ENCODE results near the gene EIF4B. TPM values are rescaled to one million over a fixed set of nuclear protein-coding genes. Genes with fewer than 3 reads are reported as not detected.

EIF4B gene
- total RNA-seq, 1 experiment from 2014 or later, result 713 TPM

GRCh38 chr12:53046655-53047220 lies 40.5 kb downstream of the EIF4B start:
- no peak overlapping the region for H4K8ac ChIP-seq (replicated peaks; ENCODE audit: insufficient read length, low read depth, low read length)
- no peak overlapping the region for H3K4ac ChIP-seq (ENCODE audit: low read depth, low read length)
- no peaks in the 10 kb centered on the region for H4K20me1 ChIP-seq (ENCODE audit: control insufficient read depth, insufficient read depth, insufficient read length)
- H4K91ac ChIP-seq (ENCODE audit: insufficient read length, low read depth, low read length), result no peak overlapping the region
- H2AK5ac ChIP-seq (ENCODE audit: insufficient read length, low read length), result no peak overlapping the region
- Mint-ChIP-seq H3K4me1 (peaks cover 73 to 81% of the 10 kb centered on the region in 2 experiments), H3K27ac (peak overlapping the region in 2 of 3 experiments; percentile 31 to 97; a peak in 6 of 7 replicates), H3K4me3 (peak overlapping the region; percentile 86 to 92), H3K36me3 (ENCODE audit: insufficient read depth in 1 of 3, low read depth in 3 of 3) (peaks cover under 1 to 10% (median 2%) of the 10 kb centered on the region in 3 experiments; a peak in 5 of 7 replicates), H3K9me3 (no peaks in the 10 kb centered on the region; a peak in 1 of 5 replicates), H3K27me3 (ENCODE audit: low read depth) (peaks cover 37% of the 10 kb centered on the region)
- H3K4me1 ChIP-seq (ENCODE audit: insufficient read depth, low read length), result peaks cover 31% of the 10 kb centered on the region; the same call in 1 of the 2 replicates
- no peak overlapping the region for H2BK12ac ChIP-seq (ENCODE audit: insufficient read length, low read depth, low read length)
- no peak for TF ChIP-seq CTCF (conservative IDR thresholded peaks at IDR 0.05)
- no peak overlapping the region for H2BK120ac ChIP-seq (ENCODE audit: low read depth, low read length, poor library complexity, severe bottlenecking)
- peak overlapping the region; percentile 80; the same call in 1 of the 2 replicates for H3K14ac ChIP-seq (ENCODE audit: insufficient read depth, low read length)
- WGBS (ENCODE audit: extremely low coverage, insufficient read length, low lambda C conversion rate), result no CpG with 5 or more reads among the region's 44 CpGs
- no peaks in the 10 kb centered on the region for H3K79me1 ChIP-seq (ENCODE audit: insufficient read depth, low read depth, low read length, poor library complexity, severe bottlenecking)
- peak; percentile 72 for DNase-seq
- H3K79me2 ChIP-seq (ENCODE audit: insufficient read depth, low read length), result no peaks in the 10 kb centered on the region
- H3K27me3 ChIP-seq (ENCODE audit: insufficient read depth, low read length), result peaks cover 5% of the 10 kb centered on the region; the same call in 1 of the 2 replicates
- no peak overlapping the region for H3T11ph ChIP-seq (ENCODE audit: low read length)
- no peak overlapping the region for H4K5ac ChIP-seq (ENCODE audit: insufficient read length, low read depth, low read length)
- H3K27ac ChIP-seq (ENCODE audit: insufficient read length, low read depth, low read length), result no peak overlapping the region
- H3K4me2 ChIP-seq (ENCODE audit: insufficient read depth, insufficient read length, low read length), result peak overlapping the region; percentile 74
- H3K9ac ChIP-seq (ENCODE audit: extremely low read depth, insufficient read length, low read length), result peak overlapping the region; percentile 68
- H2BK15ac ChIP-seq (ENCODE audit: low read depth, low read length), result no peak overlapping the region
- H3K56ac ChIP-seq (ENCODE audit: insufficient read length, low read depth, low read length), result no peak overlapping the region
- no peaks in the 10 kb centered on the region for H3K9me3 ChIP-seq (ENCODE audit: control insufficient read depth, low read depth, low read length)
- no peak overlapping the region for H2BK20ac ChIP-seq (ENCODE audit: low read depth, low read length, poor library complexity, severe bottlenecking)
- H3K23me2 ChIP-seq (ENCODE audit: insufficient read length, low read depth, low read length, poor library complexity, severe bottlenecking), result peaks cover 15% of the 10 kb centered on the region
- no peak overlapping the region for H2BK5ac ChIP-seq (ENCODE audit: insufficient read length, low read length)
- H3K18ac ChIP-seq (ENCODE audit: insufficient read length, low read depth, low read length), result peak overlapping the region; percentile 81
- no peak overlapping the region for H2AFZ ChIP-seq (ENCODE audit: low read length)
- no peak overlapping the region for H3K23ac ChIP-seq (ENCODE audit: insufficient read length, low read depth, low read length)
